H1 (cell line): ENCODE results near the gene EXT2. TPM values are rescaled to one million over a fixed set of nuclear protein-coding genes. Genes with fewer than 3 reads are reported as not detected.

Experiments used
- CTCF ChIA-PET: fragments of 300-600 bp; sonication (Branson Sonifier 250); formaldehyde crosslinking; loops from one replicate; lab custom pipeline; 2021; ENCODE audit not compliant: partially characterized antibody; lab: Charles Lee
- POLR2A ChIA-PET: fragments of 300-600 bp; sonication (Branson Sonifier 250); formaldehyde crosslinking; loops from one replicate; lab custom pipeline; 2021; ENCODE audit warnings: inconsistent platforms; ENCODE audit not compliant: partially characterized antibody; lab: Charles Lee
- DNase-seq, 2 experiments: peaks; one replicate each; pipeline versions ENCODE4 v3.0.0 to v3.0.0-alpha.2; 2010 to 2022; ENCODE audit warnings: low spot score in 2 of 2, low read depth in 1 of 2, mixed read lengths in 1 of 2
- FAIRE-seq: peaks from 2 replicates; lab custom pipeline; 2011; peaks lifted over from hg19 to GRCh38; lab: Jason Lieb, UNC
- H2AFZ ChIP-seq: 2 replicates; pipeline ENCODE4 v1.8.1; 2012; ENCODE audit warnings: low read length, inconsistent platforms
- H2AK5ac ChIP-seq: 2 replicates; pipeline ENCODE4 v1.6.1; 2013; ENCODE audit warnings: low read depth, low read length
- H2BK120ac ChIP-seq: replicated peaks from 2 replicates; pipeline ENCODE3; 2013; ENCODE audit warnings: low read depth, low read length, inconsistent platforms
- H2BK12ac ChIP-seq: 2 replicates; pipeline ENCODE4 v1.6.1; 2013; ENCODE audit warnings: low read depth, low read length
- H2BK15ac ChIP-seq: 2 replicates; pipeline ENCODE4 v1.6.1; 2013; ENCODE audit warnings: low read length
- H2BK20ac ChIP-seq: 2 replicates; pipeline ENCODE4 v1.6.1; 2013; ENCODE audit warnings: low read length
- H2BK5ac ChIP-seq: 2 replicates; pipeline ENCODE4 v1.6.1; 2013; ENCODE audit warnings: low read depth, low read length
- H3K14ac ChIP-seq: 2 replicates; pipeline ENCODE4 v1.6.1; 2013; ENCODE audit warnings: inconsistent platforms; ENCODE audit not compliant: insufficient read length
- H3K18ac ChIP-seq: 2 replicates; pipeline ENCODE4 v1.6.1; 2013; ENCODE audit warnings: low read length; ENCODE audit errors: extremely low read depth
- H3K23ac ChIP-seq: 2 replicates; pipeline ENCODE4 v1.6.1; 2013; ENCODE audit warnings: inconsistent platforms; ENCODE audit not compliant: insufficient read length
- H3K23me2 ChIP-seq: 2 replicates; pipeline ENCODE4 v1.6.1; 2013; ENCODE audit warnings: low read depth, low read length
- H3K27ac ChIP-seq: 2 replicates; pipeline ENCODE4 v1.6.1; 2011; ENCODE audit warnings: low read depth, low read length, inconsistent platforms
- H3K27me3 ChIP-seq, 4 experiments: replicated peaks in 1 of 4; 1 replicate in 1 of 4; 2 replicates in 3 of 4; pipeline versions ENCODE4 v1.6.1 to v1.8.1; 2011 to 2013; ENCODE audit warnings: low read length in 3 of 4, mild to moderate bottlenecking in 3 of 4, inconsistent platforms in 2 of 4, mixed read lengths in 2 of 4, moderate library complexity in 1 of 4; ENCODE audit not compliant: control insufficient read depth in 3 of 4, insufficient read depth in 3 of 4; ENCODE audit errors: extremely low read depth in 1 of 4
- H3K36me3 ChIP-seq, 4 experiments: 2 replicates each; pipeline versions ENCODE4 v1.6.1 to v1.8.1; 2011 to 2013; ENCODE audit warnings: mild to moderate bottlenecking in 4 of 4, low read length in 3 of 4, moderate library complexity in 2 of 4, control low read depth in 1 of 4, inconsistent platforms in 1 of 4; ENCODE audit not compliant: insufficient read depth in 4 of 4, control insufficient read depth in 2 of 4
- H3K4ac ChIP-seq: replicated peaks from 2 replicates; pipeline ENCODE3; 2013; ENCODE audit warnings: low read length, low read depth, mixed read lengths, inconsistent platforms; ENCODE audit not compliant: insufficient read length
- H3K4me1 ChIP-seq, 4 experiments: replicated peaks in 1 of 4; 1 replicate in 1 of 4; 2 replicates in 3 of 4; pipeline versions ENCODE4 v1.6.1 to v1.8.1; 2011 to 2013; ENCODE audit warnings: low read length in 3 of 4, inconsistent platforms in 2 of 4, mixed read lengths in 1 of 4; ENCODE audit not compliant: insufficient read depth in 4 of 4, control insufficient read depth in 3 of 4
- H3K4me2 ChIP-seq, 2 experiments: 2 replicates each; pipeline versions ENCODE4 v1.6.1 to v1.8.1; 2011 to 2013; ENCODE audit warnings: low read depth in 2 of 2, low read length in 2 of 2, control low read depth in 1 of 2, inconsistent platforms in 1 of 2, mild to moderate bottlenecking in 1 of 2; ENCODE audit not compliant: insufficient read depth in 1 of 2
- H3K4me3 ChIP-seq, 4 experiments: fragments of 200-600, 300-600 bp in 1 of 4; sonication (generic), shearing (Covaris generic), sonication (Bioruptor Twin) in 1 of 4; 2 replicates each; pipeline versions ENCODE4 v1.5.1 to v1.8.1; 2011 to 2016; ENCODE audit warnings: low read length in 4 of 4, low read depth in 3 of 4, control low read depth in 2 of 4, inconsistent platforms in 2 of 4, mild to moderate bottlenecking in 2 of 4, mixed read lengths in 1 of 4, moderate library complexity in 1 of 4; ENCODE audit not compliant: insufficient read depth in 2 of 4; ENCODE audit errors: extremely low read depth in 1 of 4
- H3K56ac ChIP-seq: replicated peaks from 2 replicates; pipeline ENCODE3; 2013; ENCODE audit warnings: low read depth, mild to moderate bottlenecking, mixed read lengths, low read length, inconsistent platforms; ENCODE audit not compliant: insufficient read length
- H3K79me1 ChIP-seq: 2 replicates; pipeline ENCODE4 v1.6.1; 2013; ENCODE audit warnings: low read depth, low read length, control low read depth
- H3K79me2 ChIP-seq, 2 experiments: 2 replicates each; pipeline versions ENCODE4 v1.6.1 to v1.8.1; 2012 to 2013; ENCODE audit warnings: low read length in 2 of 2, mild to moderate bottlenecking in 2 of 2, inconsistent platforms in 1 of 2; ENCODE audit not compliant: insufficient read depth in 2 of 2, control insufficient read depth in 1 of 2
- H3K9ac ChIP-seq, 4 experiments: replicated peaks in 1 of 4; 1 replicate in 1 of 4; 2 replicates in 3 of 4; pipeline versions ENCODE4 v1.6.1 to v1.8.1; 2011 to 2013; ENCODE audit warnings: low read depth in 3 of 4, low read length in 3 of 4, control low read depth in 2 of 4, mild to moderate bottlenecking in 2 of 4, moderate library complexity in 2 of 4, inconsistent platforms in 1 of 4; ENCODE audit errors: extremely low read depth in 1 of 4
- H3K9me3 ChIP-seq, 2 experiments: 2 replicates each; pipeline versions ENCODE4 v1.6.1 to v1.8.1; 2012 to 2013; ENCODE audit warnings: mild to moderate bottlenecking in 2 of 2, moderate library complexity in 2 of 2, control low read depth in 1 of 2, inconsistent platforms in 1 of 2, low read depth in 1 of 2, low read length in 1 of 2, mixed read lengths in 1 of 2; ENCODE audit not compliant: insufficient read depth in 2 of 2
- H4K20me1 ChIP-seq, 2 experiments: replicated peaks in 1 of 2; 2 replicates each; pipeline versions ENCODE3 to v1.8.1; 2011 to 2013; ENCODE audit warnings: inconsistent platforms in 2 of 2, low read length in 2 of 2, mild to moderate bottlenecking in 1 of 2; ENCODE audit not compliant: insufficient read depth in 2 of 2, control insufficient read depth in 1 of 2
- H4K5ac ChIP-seq: 2 replicates; pipeline ENCODE4 v1.6.1; 2013; ENCODE audit warnings: low read length, low read depth, mixed read lengths, inconsistent platforms; ENCODE audit not compliant: insufficient read length
- H4K8ac ChIP-seq: 2 replicates; pipeline ENCODE4 v1.8.0; 2013; ENCODE audit warnings: mild to moderate bottlenecking, moderate library complexity, low read length, inconsistent platforms; ENCODE audit not compliant: insufficient read depth; ENCODE audit errors: extremely low read depth
- H4K91ac ChIP-seq: replicated peaks from 2 replicates; pipeline ENCODE3; 2013; ENCODE audit warnings: low read length, mixed read lengths, inconsistent platforms; ENCODE audit not compliant: insufficient read length
- CBX5 ChIP-seq: fragments of 300-800, 300-1000 bp; sonication (generic); IDR thresholded peaks from 2 replicates; pipeline ENCODE4 v1.7.1; 2016; ENCODE audit warnings: antibody characterized with exemption, low read length, low read depth
- EZH2 ChIP-seq: fragments of 200-600 bp; sonication (generic); IDR thresholded peaks from 2 replicates; pipeline ENCODE4 v1.7.1; 2012; ENCODE audit warnings: low read depth, mild to moderate bottlenecking, moderate library complexity, low read length, inconsistent platforms; ENCODE audit not compliant: severe bottlenecking
- GTF2F1 ChIP-seq: IDR thresholded peaks from 2 replicates; pipeline ENCODE4 v1.6.1; 2012; ENCODE audit warnings: low read depth, low read length, improper control_type of control experiment, borderline replicate concordance
- MAFK ChIP-seq: IDR thresholded peaks from 2 replicates; pipeline ENCODE4 v1.6.1; 2012; ENCODE audit warnings: low read depth, mild to moderate bottlenecking, improper control_type of control experiment, low read length
- POU5F1 ChIP-seq: IDR thresholded peaks from 2 replicates; pipeline ENCODE4 v1.6.1; 2011; ENCODE audit warnings: low read depth, mild to moderate bottlenecking, low read length, moderate library complexity
- RAD21 ChIP-seq, 2 experiments: IDR thresholded peaks in 1 of 2; conservative IDR thresholded peaks in 1 of 2; 2 replicates each; pipeline ENCODE4 v1.6.1; 2011; ENCODE audit warnings: low read depth in 2 of 2, low read length in 2 of 2, improper control_type of control experiment in 1 of 2, inconsistent platforms in 1 of 2, mild to moderate bottlenecking in 1 of 2, moderate library complexity in 1 of 2
- RNF2 ChIP-seq: fragments of 200-900, 300-1000 bp; sonication (generic); IDR thresholded peaks from 2 replicates; pipeline ENCODE4 v1.7.1; 2016; ENCODE audit warnings: borderline replicate concordance, low read depth, mild to moderate bottlenecking, antibody characterized with exemption, low read length; ENCODE audit not compliant: poor library complexity, severe bottlenecking; ENCODE audit errors: missing control alignments
- SIRT6 ChIP-seq: IDR thresholded peaks from one replicate; pipeline ENCODE4 v1.7.1; 2012; ENCODE audit warnings: low read length, inconsistent platforms
- TAF1 ChIP-seq: IDR thresholded peaks from 2 replicates; pipeline ENCODE4 v1.6.1; 2011; ENCODE audit warnings: mild to moderate bottlenecking, low read depth, low read length
- ZNF274 ChIP-seq: IDR thresholded peaks from 2 replicates; pipeline ENCODE4 v1.7.0; 2012; ENCODE audit warnings: low read length, borderline replicate concordance; ENCODE audit errors: extremely low read depth
- WGBS, 2 experiments: shearing (Covaris generic) in 1 of 2; methylation state at CpG; one replicate each; pipeline versions ENCODE4 v1.1.6 to v1.1.7; 2013 to 2015; ENCODE audit warnings: low lambda C conversion rate in 2 of 2, mixed read lengths in 2 of 2, inconsistent platforms in 1 of 2, low coverage in 1 of 2, missing lambda C conversion rate in 1 of 2; ENCODE audit not compliant: insufficient replicate concordance in 2 of 2, insufficient coverage in 1 of 2, insufficient read length in 1 of 2; ENCODE audit errors: extremely low coverage in 1 of 2, missing lambda C conversion rate in 1 of 2; 5-methylcytosine and 5-hydroxymethylcytosine counted together
- polyA plus RNA-seq, 7 experiments: library from polyadenylated mRNA; depleted of rRNA in 3 of 7; stranded (reverse) in 5 of 7; unstranded in 2 of 7; fragments of >200 nt in 5 of 7; fragments of 200-250 nt in 2 of 7; gene quantifications; 1 replicate in 5 of 7; 2 replicates in 1 of 7; 4 replicates in 1 of 7; pipeline versions ENCODE4 v1.2.1 to v1.2.3, GENCODE V29; 2011 to 2013; ENCODE audit warnings: missing spikeins in 2 of 7, mixed read lengths in 2 of 7
- total RNA-seq: library from RNA; stranded (reverse); fragmentation: NEBNext Ultra II Directional; extraction: Animal tissue kit (Norgen Biotek cat#: 25700); gene quantifications from 2 replicates; pipeline ENCODE4 v1.2.1, GENCODE V29; 2021
- TF ChIP-seq, protein P1 (sequence below): IDR thresholded peaks from 2 replicates; pipeline ENCODE4 v1.6.1; 2011; ENCODE audit warnings: low read length, improper control_type of control experiment

Gene EXT2
- total and polyA plus RNA-seq, 2 of the 8 experiments (the other 6 are each of a cell fraction or from before 2014, with no cell fraction given), result 29.8 to 42.8 TPM

DNA sequence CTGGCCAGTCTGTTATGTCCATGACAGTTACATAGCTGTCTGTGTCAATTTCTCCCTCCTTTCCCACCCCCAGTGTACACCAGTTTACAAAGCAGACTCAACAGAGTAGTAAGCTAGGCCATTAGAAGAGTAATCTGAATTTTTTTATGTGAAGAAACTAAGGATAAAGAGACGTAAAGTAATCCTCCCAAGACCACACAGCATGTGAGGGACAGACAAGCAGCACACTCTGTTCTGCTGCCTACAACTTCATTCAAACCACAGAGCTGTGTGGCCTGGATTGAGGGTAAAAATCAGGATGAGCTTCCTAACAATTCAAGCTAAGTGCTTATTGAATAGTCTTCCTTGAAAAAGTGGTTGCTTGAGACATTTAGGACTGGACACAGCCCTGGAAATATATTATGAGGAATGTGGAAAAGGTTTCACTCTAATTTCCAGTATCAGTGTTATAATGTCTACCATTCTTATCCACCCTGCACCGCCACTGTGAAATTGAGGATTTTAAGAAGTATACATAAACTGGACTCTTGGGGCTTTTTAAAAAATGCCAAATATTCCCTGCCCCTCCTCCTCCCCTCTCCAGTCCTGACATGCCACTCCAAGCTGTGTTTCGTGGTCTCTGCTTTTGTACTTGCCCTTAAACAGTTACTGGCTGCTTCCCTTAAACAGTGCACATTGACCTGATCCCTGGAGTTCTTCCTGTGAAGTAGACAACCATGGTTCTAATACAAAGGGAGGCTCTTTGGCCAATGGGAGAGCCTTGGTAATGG is 40.9 kb downstream of the EXT2 start:
- Histone ChIP-seq H3K79me2 (no peaks in the 10 kb centered on the region), H2AK5ac (no peak overlapping the region), H3K23ac (no peak overlapping the region), H2AFZ (no peak overlapping the region), H4K91ac (no peak overlapping the region), H2BK120ac (no peak overlapping the region), H3K4me2 (no peak overlapping the region), H3K36me3 (no peaks in the 10 kb centered on the region), H2BK15ac (no peak overlapping the region), H3K56ac (no peak overlapping the region), H3K79me1 (no peaks in the 10 kb centered on the region), H3K4ac (no peak overlapping the region), H4K20me1 (no peaks in the 10 kb centered on the region), H3K14ac (no peak overlapping the region), H3K27me3 (no peaks in the 10 kb centered on the region), H3K18ac (no peak overlapping the region), H3K9me3 (no peaks in the 10 kb centered on the region), H4K5ac (no peak overlapping the region), H3K4me1 (no peaks in the 10 kb centered on the region), H3K9ac (0 out of 7 replicates have a peak overlapping the region, but pooled peaks of 1 of the 4 experiments have one; percentile 10), H3K27ac (no peak overlapping the region), H2BK12ac (no peak overlapping the region), H2BK20ac (no peak overlapping the region), H4K8ac (no peak overlapping the region), H2BK5ac (no peak overlapping the region), H3K4me3 (no peak overlapping the region), H3K23me2 (no peaks in the 10 kb centered on the region)
- WGBS, 2 experiments, result 88% methylated on average over 3 of the region's 3 CpGs; no CpG with 5 or more reads in 1 of the 2 experiments
- FAIRE-seq (no peak), DNase-seq (no peak)
- POLR2A ChIA-PET, result no interaction called here
- CTCF ChIA-PET, result interaction anchor here (0.6 to 4.2 kb wide), 15 partner anchors 9 to 408 kb away, joined by 3 to 20 read pairs (median 3); no protein-coding TSS in a partner anchor
- no peak for TF ChIP-seq RNF2
- TF ChIP-seq GTF2F1, result no peak
- TF ChIP-seq, protein P1, sequence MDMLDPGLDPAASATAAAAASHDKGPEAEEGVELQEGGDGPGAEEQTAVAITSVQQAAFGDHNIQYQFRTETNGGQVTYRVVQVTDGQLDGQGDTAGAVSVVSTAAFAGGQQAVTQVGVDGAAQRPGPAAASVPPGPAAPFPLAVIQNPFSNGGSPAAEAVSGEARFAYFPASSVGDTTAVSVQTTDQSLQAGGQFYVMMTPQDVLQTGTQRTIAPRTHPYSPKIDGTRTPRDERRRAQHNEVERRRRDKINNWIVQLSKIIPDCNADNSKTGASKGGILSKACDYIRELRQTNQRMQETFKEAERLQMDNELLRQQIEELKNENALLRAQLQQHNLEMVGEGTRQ, result no peak
- no peak for TF ChIP-seq EZH2
- TF ChIP-seq POU5F1, result no peak
- TF ChIP-seq MAFK, result no peak
- no peak for TF ChIP-seq ZNF274
- TF ChIP-seq CBX5, result no peak
- no peak for TF ChIP-seq SIRT6
- TF ChIP-seq RAD21 (IDR thresholded peaks at IDR 0.05 in 1 of 2, conservative IDR thresholded peaks at IDR 0.05 in 1 of 2; ENCODE audit: low read depth in 2 of 2, low read length in 2 of 2), result no peak
- TF ChIP-seq TAF1, result no peak
